ENCODE measurements around the gene ACBD4.

- no peak for TF ChIP-seq POLR2A (IDR thresholded peaks at IDR 0.05)
- TF ChIP-seq CTCF (IDR thresholded peaks at IDR 0.05 in 4 of 5, conservative IDR thresholded peaks at IDR 0.05 in 1 of 5) = no peak
These were observed 37.2 kb upstream of the ACBD4 start for GRCh38 chr17:45098081-45098868.

Data from gastrocnemius medialis (tissue), 4 donors.